RPMI7951 (cell line): ENCODE results near the gene SYT12. TPM values are rescaled to one million over a fixed set of nuclear protein-coding genes. Genes with fewer than 3 reads are reported as not detected.
"Not testable (repeated sequence)": the region's sequence is repeated elsewhere in the genome, so short reads cannot be mapped to it uniquely, and the experiment has no call there.

Source experiments
- DNase-seq: peaks from one replicate; pipeline ENCODE4 v3.0.0-alpha.2; 2012; ENCODE audit warnings: low read depth
- total RNA-seq: library from RNA; depleted of rRNA; stranded (reverse); fragments of >200 nt; shearing (Covaris generic); gene quantifications from 2 replicates; pipeline ENCODE4 v1.2.3, GENCODE V29; 2014; rRNA removed

SYT12 gene
- total RNA-seq: under 0.01 and 0.60 TPM in 2 replicates

GRCh38 chr11:67022961-67023956 is at the start of gene SYT12:
SYT12 (plus strand) TSS chr11:67023134; CDS start chr11:67030145, 7,011 bp downstream.
- no peak for DNase-seq

- DNase-seq: peak; percentile 33
Observed at GRCh38 chr11:66973956-66974580, 48.9 kb upstream of the SYT12 start.

DNA sequence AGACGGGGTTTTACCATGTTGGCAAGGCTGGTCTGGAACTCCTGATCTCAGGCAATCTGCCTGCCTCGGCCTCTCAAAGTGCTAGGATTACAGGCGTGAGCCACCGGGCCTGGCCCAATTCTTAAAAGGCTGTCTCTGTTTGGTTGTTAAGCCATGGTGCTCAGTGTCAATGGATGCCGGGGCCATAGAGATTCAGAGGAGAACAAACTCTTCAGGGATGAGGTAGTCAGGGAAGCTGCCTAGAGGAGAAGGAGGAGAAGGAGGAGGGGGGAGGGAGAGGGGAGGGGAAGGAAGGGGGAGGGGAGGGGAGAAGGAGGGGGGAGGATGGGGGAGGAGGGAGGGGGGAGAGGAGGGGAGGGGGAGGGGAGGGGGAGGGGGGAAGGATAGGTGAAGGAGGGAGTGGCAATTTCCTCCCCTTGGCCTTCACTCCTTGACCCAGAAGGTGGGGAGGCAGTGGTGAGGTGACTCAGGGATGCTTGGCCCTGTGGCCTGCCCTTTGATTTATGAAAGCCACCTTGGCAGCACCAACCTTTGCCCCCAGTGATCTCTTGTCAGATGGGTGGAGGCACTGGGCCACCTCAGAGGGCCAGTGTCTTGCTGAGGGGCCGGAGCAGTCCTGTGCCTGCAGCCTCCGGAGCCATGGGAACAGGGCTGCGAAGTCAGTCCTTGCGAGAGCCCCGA is 48.1 kb upstream of the SYT12 start, which contains the start of gene C11orf86:
Gene C11orf86, plus strand, starts transcription at position 581 of the 681 bp plus-strand sequence. Its CDS starts 59 bp downstream, at position 640.
- no peak for DNase-seq

GRCh38 chr11:66975405-66976027 is 47.4 kb upstream of the SYT12 start:
- no peak for DNase-seq

DNA sequence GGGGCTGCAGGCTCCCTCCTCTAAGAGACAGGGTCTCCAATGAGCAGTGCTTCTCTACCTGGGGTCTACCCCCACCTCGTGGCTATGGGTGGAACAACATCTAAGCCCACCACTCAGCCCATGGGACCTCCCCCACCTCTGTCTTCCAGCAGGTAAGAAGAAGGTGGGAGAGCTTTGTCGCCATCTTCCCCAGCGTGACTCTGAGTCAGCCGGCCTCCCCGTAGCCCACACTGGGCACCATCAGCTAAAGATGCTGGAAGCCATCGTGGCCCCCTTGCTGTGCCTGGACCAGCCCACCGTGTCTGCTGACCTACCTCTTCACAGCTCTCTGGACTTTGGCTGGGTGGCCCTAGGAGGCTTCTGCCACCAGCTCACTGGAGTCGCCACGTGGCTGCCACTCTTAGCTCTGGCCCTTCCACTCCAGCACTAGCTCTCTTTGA is 46.9 kb upstream of the SYT12 start:
- no peak for DNase-seq

GRCh38 chr11:66976925-66977324 is 46.0 kb upstream of the SYT12 start:
- no peak for DNase-seq

DNA sequence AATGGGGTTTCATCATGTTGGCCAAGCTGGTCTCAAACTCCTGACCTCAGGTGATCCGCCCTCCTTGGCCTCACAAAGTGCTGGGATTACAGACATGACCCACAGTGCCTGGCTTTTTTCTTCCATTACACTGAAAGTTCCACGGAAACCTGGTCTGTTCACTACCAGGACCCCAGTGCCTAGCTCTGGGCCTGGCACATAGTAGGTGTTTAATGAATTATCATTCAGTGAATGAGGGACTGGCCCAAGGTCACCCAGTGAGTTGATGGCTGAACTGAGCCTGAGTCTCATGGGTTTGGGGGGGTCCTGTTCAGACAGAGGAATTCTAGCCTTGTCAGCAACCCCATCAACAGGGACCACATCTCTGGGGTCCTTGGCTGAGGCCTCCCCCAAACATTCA is 44.7 kb upstream of the SYT12 start:
- no peak for DNase-seq

- DNase-seq: no peak
Observed at GRCh38 chr11:66978717-66979116, 44.2 kb upstream of the SYT12 start.

- DNase-seq: peak; percentile 55
Observed at GRCh38 chr11:66979336-66979980, 43.5 kb upstream of the SYT12 start.

GRCh38 chr11:66981976-66982578 is 40.9 kb upstream of the SYT12 start:
- peak; percentile 98 for DNase-seq

DNA sequence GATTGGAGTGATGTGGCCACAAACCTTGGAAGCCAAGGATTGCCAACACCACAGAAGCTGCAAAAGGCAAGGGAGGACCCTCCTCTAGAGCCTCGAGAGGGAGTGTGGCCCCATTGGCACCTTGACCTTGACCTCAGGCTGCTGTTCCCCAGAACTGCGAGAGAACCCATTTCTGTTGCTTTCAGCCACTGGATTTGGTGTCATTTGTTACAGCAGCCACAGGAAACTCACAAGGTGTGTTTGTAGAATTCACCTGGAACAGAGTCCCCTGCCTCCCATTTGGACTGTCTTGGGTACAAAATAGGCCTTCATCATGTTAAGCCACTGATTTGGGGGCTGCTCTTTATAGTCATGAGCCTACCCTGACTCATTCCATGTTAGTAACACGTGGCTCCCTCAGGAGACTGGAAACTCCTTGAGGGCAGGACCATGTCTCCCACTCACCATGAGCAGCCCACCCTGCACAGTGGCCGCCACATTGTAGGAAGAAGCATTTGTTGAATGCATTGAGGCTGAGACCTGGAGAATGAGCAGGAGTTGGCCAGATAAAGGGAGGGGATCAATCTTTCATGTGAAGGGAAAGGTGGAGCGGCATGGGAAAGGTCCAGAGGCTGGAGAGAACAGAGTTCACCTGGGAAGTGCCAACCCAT is 39.5 kb upstream of the SYT12 start:
- DNase-seq: no peak

DNA sequence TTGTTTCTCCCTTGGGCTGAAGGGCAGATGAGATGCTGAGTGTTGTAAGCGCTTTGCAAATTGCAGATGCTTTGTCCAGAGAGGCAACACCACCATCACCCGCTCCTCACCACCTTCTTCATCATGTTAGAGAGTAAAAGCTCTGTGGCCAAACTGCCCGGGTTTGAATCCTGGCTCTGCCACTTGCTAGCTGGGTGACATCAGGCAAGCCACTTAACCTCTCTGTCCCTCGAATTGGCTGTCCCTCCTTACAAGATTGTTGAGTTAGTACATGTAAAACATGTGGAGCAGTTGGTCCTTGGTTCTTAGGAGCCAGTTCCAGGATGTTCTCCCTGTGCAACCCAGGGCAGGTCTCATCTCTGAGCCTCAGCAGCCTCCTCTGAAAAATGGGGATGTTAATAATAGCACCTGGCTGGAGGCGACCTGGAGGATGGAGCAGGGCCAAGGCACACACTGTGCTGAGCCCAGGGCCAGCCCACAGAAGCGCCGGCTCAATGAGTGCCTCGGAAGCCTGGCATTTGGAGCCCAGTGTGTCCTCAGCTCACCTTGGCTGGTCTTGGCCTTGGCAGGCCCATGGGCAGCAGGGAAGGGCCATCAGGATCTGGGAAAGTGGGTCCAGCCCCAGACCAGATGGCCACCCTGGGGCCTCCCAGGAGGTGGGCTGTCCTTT is 37.3 kb upstream of the SYT12 start:
- no peak for DNase-seq

DNA sequence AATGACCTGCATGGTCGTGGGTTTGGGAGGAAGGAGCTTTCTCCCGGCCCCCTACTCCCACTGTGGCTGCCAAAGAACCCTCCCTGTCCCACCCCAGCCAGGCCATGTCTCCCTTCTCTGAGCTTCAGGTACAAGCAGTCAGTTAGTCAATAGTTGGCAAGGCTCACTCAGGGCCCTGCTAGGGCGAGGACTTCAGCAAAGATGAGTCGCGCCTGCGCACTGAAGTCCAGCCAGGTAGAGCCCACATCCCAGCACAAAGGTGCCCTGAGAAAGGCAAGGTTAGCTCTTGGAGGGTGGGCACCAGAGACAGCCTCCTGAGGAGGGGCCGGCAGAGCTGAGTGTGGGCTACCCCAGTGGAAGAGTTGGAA is 36.8 kb upstream of the SYT12 start:
- no peak for DNase-seq

GRCh38 chr11:66987158-66987620 is 35.7 kb upstream of the SYT12 start:
- no peak for DNase-seq

- DNase-seq: no peak
Observed at GRCh38 chr11:66987924-66988637, 34.9 kb upstream of the SYT12 start.

- DNase-seq: not testable (repeated sequence)
Observed at GRCh38 chr11:66988741-66989140, 34.2 kb upstream of the SYT12 start.

DNA sequence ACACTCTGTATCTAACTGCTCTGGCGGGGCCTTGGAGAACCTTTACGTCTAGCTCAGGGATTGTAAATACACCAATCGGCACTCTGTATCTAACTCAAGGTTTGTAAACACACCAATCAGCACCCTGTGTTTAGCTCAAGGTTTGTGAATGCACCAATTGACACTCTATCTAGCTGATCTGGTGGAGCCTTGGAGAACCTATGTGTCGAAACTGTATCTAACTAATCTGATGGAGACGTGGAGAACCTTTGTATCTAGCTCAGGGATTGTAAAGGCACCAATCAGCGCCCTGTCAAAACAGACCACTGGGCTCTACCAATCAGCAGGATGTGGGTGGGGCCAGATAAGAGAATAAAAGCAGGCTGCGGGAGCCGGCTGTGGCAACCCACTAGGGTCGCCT is 33.6 kb upstream of the SYT12 start:
- DNase-seq: not testable (repeated sequence)

DNA sequence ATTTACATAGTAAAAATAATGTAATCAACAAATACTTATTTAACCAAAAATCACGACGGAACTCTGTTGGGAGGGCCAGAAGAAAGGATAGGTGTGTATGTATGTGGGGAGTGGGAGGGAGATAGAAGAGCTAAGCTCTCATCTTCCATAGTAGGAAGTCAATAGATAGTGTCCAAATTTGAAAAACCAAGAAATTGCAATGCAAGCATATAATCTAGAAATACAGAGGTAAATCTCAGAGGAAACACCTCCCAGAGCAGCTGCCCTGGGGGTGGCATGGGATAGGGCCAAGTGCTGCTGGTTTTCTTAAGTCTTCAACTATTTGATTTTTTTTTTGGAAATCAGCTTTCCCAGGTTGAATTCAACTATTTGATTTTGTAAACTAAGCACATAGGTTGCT is 30.9 kb upstream of the SYT12 start:
- no peak for DNase-seq
